HEK293 (cell line): Measurements from ENCODE around the gene BEND6.

Source experiments
- CTCF ChIA-PET: fragments of 350-600 bp; formaldehyde crosslinking; extraction: SDS; loops from one replicate; lab custom pipeline; 2021; ENCODE audit warnings: antibody characterized with exemption; lab: Yijun Ruan, JAX
- POLR2A ChIA-PET: fragments of 300-600 bp; formaldehyde crosslinking; extraction: SDS; loops from one replicate; lab custom pipeline; 2020; ENCODE audit warnings: antibody characterized with exemption, inconsistent platforms; lab: Yijun Ruan, JAX
- H3K27ac ChIP-seq: fragments of 200-500 bp; sonication (Bioruptor generic); 2 replicates; pipeline ENCODE4 v1.5.1; 2014; ENCODE audit warnings: low read depth, low read length, control low read depth, inconsistent platforms; ENCODE audit errors: extremely low read depth
- H3K36me3 ChIP-seq, 2 experiments: fragments of 200-500 bp in 1 of 2; sonication (Bioruptor generic) in 1 of 2; 1 replicate in 1 of 2; 2 replicates in 1 of 2; pipeline ENCODE4 v1.5.1; 2014 to 2017; ENCODE audit warnings: inconsistent platforms in 2 of 2, low read length in 2 of 2; ENCODE audit not compliant: control insufficient read depth in 2 of 2, insufficient read depth in 1 of 2
- H3K4me1 ChIP-seq: fragments of 200-500 bp; sonication (Bioruptor generic); 2 replicates; pipeline ENCODE4 v1.5.1; 2014; ENCODE audit warnings: mild to moderate bottlenecking, low read length, inconsistent platforms; ENCODE audit not compliant: control insufficient read depth, insufficient read depth
- H3K4me3 ChIP-seq: 2 replicates; pipeline ENCODE4 v1.5.1; 2011; ENCODE audit warnings: low read depth, mild to moderate bottlenecking, control low read depth, low read length, moderate library complexity
- H3K9me3 ChIP-seq: fragments of 200-500 bp; sonication (Bioruptor generic); 2 replicates; pipeline ENCODE4 v1.5.1; 2014; ENCODE audit warnings: low read depth, low read length, inconsistent platforms; ENCODE audit not compliant: control insufficient read depth, insufficient read depth
- BCL11A ChIP-seq: fragments of 450-650 bp; formaldehyde crosslinking; IDR thresholded peaks from 2 replicates; pipeline ENCODE4 v1.5.1; 2016; ENCODE audit warnings: low read depth, missing biosample characterization, missing genetic modification characterization
- BCL11B ChIP-seq: fragments of 450-650 bp; formaldehyde crosslinking; IDR thresholded peaks from 2 replicates; pipeline ENCODE4 v1.5.1; 2016; ENCODE audit warnings: low read depth, missing biosample characterization, missing genetic modification characterization
- CTCF ChIP-seq: fragments of 450-650 bp; formaldehyde crosslinking; IDR thresholded peaks from 2 replicates; pipeline ENCODE4 v1.5.1; 2016; ENCODE audit warnings: missing biosample characterization, missing genetic modification characterization
- EGR2 ChIP-seq: fragments of 450-650 bp; formaldehyde crosslinking; IDR thresholded peaks from 2 replicates; pipeline ENCODE4 v1.5.1; 2016; ENCODE audit warnings: low read depth, missing biosample characterization, missing genetic modification characterization
- HOXC10 ChIP-seq: sonication (generic); formaldehyde crosslinking; IDR thresholded peaks from 2 replicates; pipeline ENCODE4 v1.8.1; 2023; ENCODE audit warnings: mild to moderate bottlenecking, missing genetic modification reagents
- KLF10 ChIP-seq: fragments of 450-650 bp; IDR thresholded peaks from 2 replicates; pipeline ENCODE4 v1.5.1; 2018; ENCODE audit warnings: missing biosample characterization, mild to moderate bottlenecking, missing genetic modification characterization
- MEIS1 ChIP-seq: sonication (generic); formaldehyde crosslinking; IDR thresholded peaks from 2 replicates; pipeline ENCODE4 v1.8.1; 2022; ENCODE audit warnings: missing genetic modification reagents, mild to moderate bottlenecking, borderline replicate concordance
- WT1 ChIP-seq: fragments of 450-650 bp; formaldehyde crosslinking; IDR thresholded peaks from 2 replicates; pipeline ENCODE4 v1.5.1; 2016; ENCODE audit warnings: missing biosample characterization, missing genetic modification characterization
- YY2 ChIP-seq: fragments of 450-650 bp; formaldehyde crosslinking; IDR thresholded peaks from 2 replicates; pipeline ENCODE4 v1.5.1; 2016; ENCODE audit warnings: missing biosample characterization, missing genetic modification characterization
- ZBTB6 ChIP-seq: fragments of 450-650 bp; formaldehyde crosslinking; IDR thresholded peaks from 2 replicates; pipeline ENCODE4 v1.5.1; 2017; ENCODE audit warnings: missing biosample characterization, missing genetic modification characterization
- ZBTB8A ChIP-seq: fragments of 450-650 bp; formaldehyde crosslinking; IDR thresholded peaks from 2 replicates; pipeline ENCODE4 v1.5.1; 2016; ENCODE audit warnings: missing biosample characterization, missing genetic modification characterization
- ZFHX2 ChIP-seq: fragments of 450-650 bp; formaldehyde crosslinking; conservative IDR thresholded peaks from 2 replicates; pipeline ENCODE4 v1.5.1; 2016; ENCODE audit warnings: missing biosample characterization, missing genetic modification characterization
- ZFP69B ChIP-seq: fragments of 450-650 bp; formaldehyde crosslinking; IDR thresholded peaks from 2 replicates; pipeline ENCODE4 v1.5.1; 2016; ENCODE audit warnings: missing biosample characterization, missing genetic modification characterization
- ZNF112 ChIP-seq: fragments of 450-650 bp; formaldehyde crosslinking; IDR thresholded peaks from 2 replicates; pipeline ENCODE4 v1.5.0; 2017; ENCODE audit warnings: missing biosample characterization, missing genetic modification characterization
- ZNF132 ChIP-seq: fragments of 450-650 bp; formaldehyde crosslinking; IDR thresholded peaks from 2 replicates; pipeline ENCODE4 v1.5.1; 2017; ENCODE audit warnings: missing biosample characterization, missing genetic modification characterization, borderline replicate concordance
- ZNF175 ChIP-seq: fragments of 450-650 bp; formaldehyde crosslinking; IDR thresholded peaks from 2 replicates; pipeline ENCODE4 v1.5.1; 2016; ENCODE audit warnings: missing biosample characterization, missing genetic modification characterization
- ZNF18 ChIP-seq: fragments of 450-650 bp; formaldehyde crosslinking; IDR thresholded peaks from 2 replicates; pipeline ENCODE4 v1.5.1; 2016; ENCODE audit warnings: missing biosample characterization, missing genetic modification characterization
- ZNF280C ChIP-seq: fragments of 450-650 bp; formaldehyde crosslinking; IDR thresholded peaks from 2 replicates; pipeline ENCODE4 v1.5.1; 2016; ENCODE audit warnings: missing biosample characterization, missing genetic modification characterization
- ZNF324 ChIP-seq: fragments of 450-650 bp; formaldehyde crosslinking; IDR thresholded peaks from 2 replicates; pipeline ENCODE4 v1.5.1; 2016; ENCODE audit warnings: missing biosample characterization, missing genetic modification characterization
- ZNF416 ChIP-seq: fragments of 450-650 bp; formaldehyde crosslinking; IDR thresholded peaks from 2 replicates; pipeline ENCODE4 v1.5.1; 2016; ENCODE audit warnings: missing biosample characterization, missing genetic modification characterization
- ZNF433 ChIP-seq: fragments of 450-650 bp; formaldehyde crosslinking; IDR thresholded peaks from 2 replicates; pipeline ENCODE4 v1.5.1; 2016; ENCODE audit warnings: missing biosample characterization, missing genetic modification characterization, low read depth
- ZNF514 ChIP-seq: fragments of 450-650 bp; formaldehyde crosslinking; IDR thresholded peaks from 2 replicates; pipeline ENCODE4 v1.5.1; 2016; ENCODE audit warnings: missing biosample characterization, missing genetic modification characterization
- ZNF544 ChIP-seq: fragments of 450-650 bp; formaldehyde crosslinking; IDR thresholded peaks from 2 replicates; pipeline ENCODE4 v1.5.0; 2017; ENCODE audit warnings: missing biosample characterization, missing genetic modification characterization
- ZNF555 ChIP-seq: fragments of 450-650 bp; formaldehyde crosslinking; conservative IDR thresholded peaks from 2 replicates; pipeline ENCODE4 v1.5.1; 2017; ENCODE audit warnings: missing biosample characterization, mild to moderate bottlenecking, missing genetic modification characterization, inconsistent platforms
- ZNF580 ChIP-seq: fragments of 450-650 bp; formaldehyde crosslinking; IDR thresholded peaks from 2 replicates; pipeline ENCODE4 v1.5.1; 2016; ENCODE audit warnings: missing biosample characterization, missing genetic modification characterization
- ZNF670 ChIP-seq: fragments of 450-650 bp; formaldehyde crosslinking; IDR thresholded peaks from 2 replicates; pipeline ENCODE4 v1.5.1; 2016; ENCODE audit warnings: missing biosample characterization, missing genetic modification characterization, low read depth
- ZNF776 ChIP-seq: fragments of 450-650 bp; formaldehyde crosslinking; IDR thresholded peaks from 2 replicates; pipeline ENCODE4 v1.5.0; 2017; ENCODE audit warnings: missing biosample characterization, missing genetic modification characterization, borderline replicate concordance
- ZNF830 ChIP-seq: fragments of 450-650 bp; IDR thresholded peaks from 2 replicates; pipeline ENCODE4 v1.5.0; 2018; ENCODE audit warnings: missing biosample characterization, missing genetic modification characterization, low read depth, mild to moderate bottlenecking, moderate library complexity
- ZSCAN23 ChIP-seq: fragments of 450-650 bp; formaldehyde crosslinking; IDR thresholded peaks from 2 replicates; pipeline ENCODE4 v1.5.1; 2016; ENCODE audit warnings: missing biosample characterization, missing genetic modification characterization

BEND6 gene

GRCh38 chr6:56949265-56949664 lies 5.6 kb upstream of the BEND6 start (continued):
- no peak for TF ChIP-seq ZNF555 (tag by site-specific recombination)
- TF ChIP-seq HOXC10 (CRISPR knock-in tag), result no peak
- no peak for TF ChIP-seq ZFHX2
- no peak for TF ChIP-seq ZSCAN23 (tag by site-specific recombination)
- no peak for TF ChIP-seq ZNF280C (tag by site-specific recombination)
- TF ChIP-seq WT1 (tag by site-specific recombination), result no peak
- TF ChIP-seq BCL11A (tag by site-specific recombination), result no peak
- no peak for TF ChIP-seq ZBTB8A (tag by site-specific recombination)
- no peak for TF ChIP-seq YY2
- TF ChIP-seq CTCF (tag by site-specific recombination), result no peak

GRCh38 chr6:56949925-56950495 lies 4.9 kb upstream of the BEND6 start:
- TF ChIP-seq ZNF433 (tag by site-specific recombination) (no peak), ZNF416 (tag by site-specific recombination) (no peak), ZNF830 (tag by site-specific recombination) (no peak), ZNF544 (tag by site-specific recombination) (no peak), ZNF670 (tag by site-specific recombination) (no peak), ZNF776 (tag by site-specific recombination) (no peak), ZNF112 (tag by site-specific recombination) (no peak), ZNF18 (tag by site-specific recombination) (no peak), EGR2 (tag by site-specific recombination) (no peak), ZBTB6 (tag by site-specific recombination) (no peak), MEIS1 (CRISPR knock-in tag) (no peak), ZFP69B (no peak), ZNF175 (tag by site-specific recombination) (no peak), BCL11B (tag by site-specific recombination) (no peak), KLF10 (no peak), ZNF324 (tag by site-specific recombination) (no peak), ZNF514 (tag by site-specific recombination) (no peak), ZNF132 (tag by site-specific recombination) (no peak), ZNF580 (tag by site-specific recombination) (no peak)
- TF ChIP-seq, all 188 proteins: peak for 0
- CTCF ChIA-PET, result interaction anchor here (0.7 to 3.7 kb wide), 5 partner anchors 13 to 367 kb away, joined by 3 to 24 read pairs (median 3); partner anchors contain the start of gene PRIM2

More at GRCh38 chr6:56949925-56950495, 4.9 kb upstream of the BEND6 start:
- POLR2A ChIA-PET, result no interaction called here
- Histone ChIP-seq H3K4me1 (peaks cover 5% of the 10 kb centered on the region; the same call in 1 of the 2 replicates), H3K9me3 (no peaks in the 10 kb centered on the region), H3K36me3 (no peaks in the 10 kb centered on the region), H3K27ac (no peak overlapping the region), H3K4me3 (no peak overlapping the region)
